ENCODE data around the gene NPB.

Gene NPB

DNA sequence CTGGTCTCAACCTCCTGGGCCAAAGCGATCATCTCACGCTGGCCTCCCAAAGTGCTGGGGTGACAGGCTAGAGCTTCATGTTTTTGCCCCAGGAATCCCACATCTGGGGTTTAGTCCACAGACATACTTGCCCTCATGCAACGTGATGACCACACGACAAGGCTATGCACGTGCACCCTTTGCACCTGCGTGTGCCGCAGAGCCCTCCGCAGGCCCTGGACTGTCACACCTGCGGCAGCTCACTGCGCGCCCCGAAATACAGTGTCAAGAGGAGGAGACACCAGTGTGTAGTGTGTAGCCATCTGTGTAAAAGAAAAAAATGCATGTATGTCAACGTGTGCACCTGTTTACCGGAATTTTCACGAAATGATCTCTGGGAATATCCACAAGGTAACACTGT lies 48.5 kb downstream of the NPB start:
- no peaks in the 10 kb centered on the region for H3K4me1 ChIP-seq (ENCODE audit: insufficient read depth, low read length)
- H3K9me3 ChIP-seq (ENCODE audit: low read length), result no peaks in the 10 kb centered on the region
- no peak overlapping the region for H3K9ac ChIP-seq (ENCODE audit: low read length)

DNA sequence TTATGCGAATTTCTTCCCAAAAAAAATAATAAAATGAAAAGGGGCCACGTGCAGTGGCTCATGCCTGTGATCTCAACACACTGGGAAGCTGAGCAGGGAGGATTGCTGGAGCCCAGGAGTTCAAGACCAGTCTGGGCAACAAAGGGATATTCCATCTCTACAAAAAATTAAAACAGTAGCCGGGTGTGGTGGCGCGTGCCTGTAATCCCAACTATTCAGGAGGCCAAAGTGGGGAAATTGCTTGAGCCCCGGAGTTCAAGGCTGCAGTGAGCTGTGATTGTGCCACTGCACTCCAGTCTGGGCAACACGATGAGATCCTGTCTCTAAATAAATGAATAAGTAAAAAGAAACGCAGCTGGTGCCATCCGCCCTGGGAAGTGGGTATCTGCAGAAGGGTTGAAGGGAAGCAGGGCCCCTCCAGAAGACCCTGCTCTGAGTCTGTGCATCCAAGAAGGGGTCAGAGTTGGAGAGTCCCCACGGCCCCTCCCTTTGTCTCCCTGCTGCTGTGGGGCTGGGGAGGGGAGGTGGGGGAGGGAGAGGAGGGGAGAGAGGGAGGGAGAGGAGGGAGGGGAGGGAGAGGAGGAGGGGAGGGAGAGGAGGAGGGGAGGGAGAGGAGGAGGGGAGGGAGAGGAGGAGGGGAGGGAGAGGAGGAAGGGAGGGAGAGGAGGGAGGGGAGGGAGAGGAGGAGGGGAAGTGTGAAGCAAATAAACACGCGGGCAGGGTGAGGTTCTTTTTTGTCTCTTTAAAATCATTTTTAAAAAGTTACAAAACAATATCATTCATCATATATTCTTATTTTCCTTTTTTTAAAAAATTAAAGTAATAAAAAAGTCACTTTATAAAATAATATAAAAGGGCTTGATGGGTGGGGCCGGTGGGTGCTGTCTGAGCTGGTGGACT lies 50.0 kb downstream of the NPB start:
- no peak overlapping the region for H3K27ac ChIP-seq (ENCODE audit: low read depth, low read length)
- H3K4me1 ChIP-seq (ENCODE audit: insufficient read depth, low read length), result no peaks in the 10 kb centered on the region
- H3K36me3 ChIP-seq (ENCODE audit: insufficient read depth, low read length), result no peaks in the 10 kb centered on the region
- H3K9me3 ChIP-seq (ENCODE audit: low read length), result no peaks in the 10 kb centered on the region
- peaks cover 0 to 21% of the 10 kb centered on the region in 2 donors for H3K27me3 ChIP-seq (ENCODE audit: control insufficient read depth in 1 of 2, insufficient read depth in 2 of 2, low read length in 2 of 2)
- H3K4me3 ChIP-seq (ENCODE audit: low read depth in 1 of 2, low read length in 2 of 2), result no peak overlapping the region
- no peak overlapping the region for H3K9ac ChIP-seq (ENCODE audit: low read length)

More for the DNA sequence above, 48.5 kb downstream of the NPB start:
- Histone ChIP-seq H3K4me3 (ENCODE audit: low read depth in 1 of 2, low read length in 2 of 2) (no peak overlapping the region), H3K27me3 (ENCODE audit: control insufficient read depth in 1 of 2, insufficient read depth in 2 of 2, low read length in 2 of 2) (peaks cover 0 to 11% of the 10 kb centered on the region in 2 donors), H3K36me3 (ENCODE audit: insufficient read depth, low read length) (no peaks in the 10 kb centered on the region), H3K27ac (ENCODE audit: low read depth, low read length) (no peak overlapping the region)
